ENCODE results near the gene SMAD7.

Gene SMAD7

GRCh38 chr18:48949606-48950535 is 894 bp downstream of the SMAD7 start:
- peak; percentile 22 to 31 for DNase-seq

GRCh38 chr18:48949050-48949605 is 1.6 kb downstream of the SMAD7 start:
- TF ChIP-seq POLR2A (IDR thresholded peaks at IDR 0.05; ENCODE audit: low read length) (no peak), GATA1 (IDR thresholded peaks at IDR 0.05; ENCODE audit: low read depth, low read length) (no peak)
- no peak for DNase-seq

More at GRCh38 chr18:48949606-48950535, 894 bp downstream of the SMAD7 start:
- TF ChIP-seq GATA1 (IDR thresholded peaks at IDR 0.05; ENCODE audit: low read depth, low read length) = no peak
- no peak for TF ChIP-seq POLR2A (IDR thresholded peaks at IDR 0.05; ENCODE audit: low read length)

DNA sequence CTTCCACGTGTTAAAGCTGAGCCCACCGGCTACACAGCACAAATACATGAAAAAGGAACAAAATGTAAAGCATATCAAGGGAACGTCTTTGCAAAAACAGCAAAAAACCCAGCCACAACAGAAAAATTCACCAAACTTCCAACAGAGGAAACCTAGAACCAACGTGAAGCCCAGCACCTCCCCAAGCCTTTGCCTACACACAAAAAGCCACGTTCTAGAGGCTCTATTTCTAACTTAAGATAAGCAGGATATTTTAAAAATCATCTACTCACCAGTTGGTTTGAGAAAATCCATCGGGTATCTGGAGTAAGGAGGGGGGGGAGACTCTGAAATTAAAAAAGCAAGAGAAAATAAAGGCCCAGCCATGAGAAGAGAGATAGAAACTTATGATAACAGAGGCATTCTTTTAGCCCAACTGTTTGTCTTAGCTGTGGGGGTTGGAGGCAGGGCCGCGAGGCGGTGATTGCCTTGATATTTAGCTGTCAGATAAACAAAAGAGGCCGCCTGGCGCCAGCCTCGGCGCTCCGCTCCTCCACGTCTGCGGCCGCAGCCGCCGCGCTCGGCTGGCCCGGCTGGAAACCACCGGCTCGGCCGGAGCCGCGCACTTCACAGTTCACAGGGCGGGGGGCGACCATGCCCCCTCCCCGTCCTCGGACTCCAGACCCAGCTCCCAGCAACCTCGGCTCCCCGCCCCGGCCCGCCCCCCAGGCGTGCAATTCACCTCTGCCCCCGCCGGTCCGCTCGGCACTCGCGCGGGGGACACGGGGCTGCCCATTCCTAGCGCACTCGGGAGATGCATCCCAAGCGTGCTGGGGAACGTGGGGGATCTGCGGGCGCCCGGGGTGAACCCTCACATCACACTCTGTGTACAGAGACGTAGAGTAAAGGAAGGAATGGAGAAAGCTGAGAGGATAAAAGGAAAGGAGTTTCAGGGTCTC is 2.4 kb downstream of the SMAD7 start:
- DNase-seq = peak; percentile 11 to 28
- TF ChIP-seq GATA1 (IDR thresholded peaks at IDR 0.05; ENCODE audit: low read depth, low read length) = no peak
- no peak for TF ChIP-seq POLR2A (IDR thresholded peaks at IDR 0.05; ENCODE audit: low read length)

GRCh38 chr18:48947560-48947959 is 3.2 kb downstream of the SMAD7 start:
- DNase-seq = no peak
- TF ChIP-seq GATA1 (IDR thresholded peaks at IDR 0.05; ENCODE audit: low read depth, low read length) = no peak
- TF ChIP-seq POLR2A (IDR thresholded peaks at IDR 0.05; ENCODE audit: low read length) = no peak

- DNase-seq = no peak
- TF ChIP-seq POLR2A (IDR thresholded peaks at IDR 0.05; ENCODE audit: low read length) = no peak
Observed at GRCh38 chr18:48947092-48947491, 3.7 kb downstream of the SMAD7 start.

DNA sequence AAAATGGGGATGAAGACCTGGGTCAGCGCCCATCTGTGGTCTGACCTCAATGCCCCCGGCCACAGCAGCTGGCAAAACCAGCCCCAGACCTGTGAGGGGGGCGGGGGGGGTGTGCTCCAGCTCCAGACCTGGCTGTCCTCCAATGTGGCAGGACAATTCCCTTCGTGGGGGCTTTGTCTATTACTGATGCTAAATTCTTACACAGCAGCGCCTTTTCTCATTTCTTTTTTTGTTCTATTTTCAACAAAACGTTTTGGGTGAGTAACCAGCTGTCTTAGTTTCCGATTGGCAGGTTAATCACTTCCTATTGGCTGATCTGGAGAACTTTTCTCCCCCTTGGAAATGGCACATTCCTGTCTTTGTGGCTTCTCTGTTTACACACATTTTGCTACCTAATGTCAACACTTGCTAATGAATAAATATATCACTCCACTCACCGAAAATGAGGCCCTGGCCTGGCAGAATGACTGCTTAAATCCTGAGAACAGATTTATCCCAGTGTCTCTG is 4.4 kb downstream of the SMAD7 start:
- DNase-seq = no peak
- TF ChIP-seq POLR2A (IDR thresholded peaks at IDR 0.05; ENCODE audit: low read length) = no peak
- TF ChIP-seq GATA1 (IDR thresholded peaks at IDR 0.05; ENCODE audit: low read depth, low read length) = no peak

- DNase-seq = no peak
- TF ChIP-seq POLR2A (IDR thresholded peaks at IDR 0.05; ENCODE audit: low read length) = no peak
- no peak for TF ChIP-seq GATA1 (IDR thresholded peaks at IDR 0.05; ENCODE audit: low read depth, low read length)
Observed at GRCh38 chr18:48945953-48946217, 4.9 kb downstream of the SMAD7 start.

GRCh38 chr18:48944634-48945033 is 6.1 kb downstream of the SMAD7 start:
- DNase-seq = no peak
- TF ChIP-seq GATA1 (IDR thresholded peaks at IDR 0.05; ENCODE audit: low read depth, low read length) (no peak), POLR2A (IDR thresholded peaks at IDR 0.05; ENCODE audit: low read length) (no peak)

DNA sequence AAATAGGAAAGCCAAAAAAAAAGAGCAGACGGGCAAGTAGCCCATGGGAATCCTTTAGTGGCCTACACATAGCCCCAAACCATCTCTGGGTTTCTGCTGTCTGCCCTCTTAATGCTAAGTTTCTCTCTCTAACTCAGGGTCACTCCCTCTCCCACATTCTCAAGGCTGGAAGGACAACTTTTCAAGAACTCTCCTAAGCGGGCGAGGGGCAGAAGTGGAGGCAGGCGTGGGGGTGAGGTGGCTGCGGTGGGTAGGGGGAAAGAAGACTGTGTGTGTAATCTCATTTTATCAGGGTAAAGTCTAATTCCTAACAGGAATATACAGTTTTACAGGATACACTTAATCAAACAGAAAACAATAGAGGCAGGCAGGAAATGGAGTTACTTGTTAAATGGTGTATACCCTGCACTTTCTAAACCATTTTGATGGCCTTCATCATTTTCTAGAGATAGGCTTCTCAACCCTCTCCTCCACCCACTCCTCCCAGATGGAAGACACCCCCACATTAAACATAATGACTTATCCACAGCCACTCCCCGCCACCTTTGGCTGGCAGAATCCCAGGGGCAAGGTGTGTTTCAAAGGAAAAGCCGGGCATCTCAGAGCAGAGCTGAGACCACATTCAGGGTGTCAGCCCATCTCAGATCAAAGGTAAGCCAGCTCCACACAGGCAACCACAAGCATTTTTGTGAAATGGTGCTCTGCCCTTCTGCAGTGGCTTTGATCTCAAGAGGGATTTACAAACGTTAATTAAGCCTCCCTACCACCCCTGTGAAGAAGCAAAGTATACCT is 6.8 kb downstream of the SMAD7 start:
- no peak for DNase-seq
- TF ChIP-seq GATA1 (IDR thresholded peaks at IDR 0.05; ENCODE audit: low read depth, low read length) (no peak), POLR2A (IDR thresholded peaks at IDR 0.05; ENCODE audit: low read length) (no peak)

- no peak for DNase-seq
- TF ChIP-seq POLR2A (IDR thresholded peaks at IDR 0.05; ENCODE audit: low read length) (no peak), GATA1 (IDR thresholded peaks at IDR 0.05; ENCODE audit: low read depth, low read length) (no peak)
Observed at GRCh38 chr18:48943333-48943732, 7.4 kb downstream of the SMAD7 start.

DNA sequence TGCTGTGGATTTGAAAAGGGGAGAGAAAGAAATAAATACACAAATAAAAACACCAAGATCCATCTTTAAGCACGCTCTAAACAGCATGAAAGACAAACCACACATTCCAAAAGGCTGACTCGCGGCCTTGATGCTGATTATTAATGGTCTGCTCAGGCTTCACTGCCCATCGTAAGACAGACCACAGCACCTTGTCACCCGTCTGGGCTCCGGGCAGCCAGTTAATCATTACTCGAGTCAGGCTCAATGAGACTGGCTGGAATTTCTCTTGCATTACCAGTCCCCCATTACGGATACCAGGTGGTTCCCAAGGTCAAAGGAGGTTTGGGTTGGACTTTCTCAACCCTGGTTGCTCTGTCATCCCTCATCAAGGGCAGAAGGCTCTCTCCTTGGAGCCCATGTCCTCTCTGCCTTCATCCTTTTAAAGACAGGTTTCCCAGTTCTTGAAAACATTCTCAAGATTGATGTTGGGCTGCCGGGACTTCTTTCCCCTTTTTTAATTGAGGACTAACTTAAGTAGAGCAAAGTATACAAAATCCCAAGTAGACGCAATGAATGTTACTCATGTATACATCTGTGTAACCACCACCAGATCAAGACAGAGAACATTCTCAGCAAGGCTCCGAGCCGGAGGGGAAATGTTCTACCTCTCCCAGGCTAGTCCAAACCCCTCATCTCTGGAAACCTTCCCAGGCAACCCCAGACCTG is 8.1 kb downstream of the SMAD7 start:
- TF ChIP-seq POLR2A (IDR thresholded peaks at IDR 0.05; ENCODE audit: low read length) = no peak
- no peak for TF ChIP-seq GATA1 (IDR thresholded peaks at IDR 0.05; ENCODE audit: low read depth, low read length)

DNA sequence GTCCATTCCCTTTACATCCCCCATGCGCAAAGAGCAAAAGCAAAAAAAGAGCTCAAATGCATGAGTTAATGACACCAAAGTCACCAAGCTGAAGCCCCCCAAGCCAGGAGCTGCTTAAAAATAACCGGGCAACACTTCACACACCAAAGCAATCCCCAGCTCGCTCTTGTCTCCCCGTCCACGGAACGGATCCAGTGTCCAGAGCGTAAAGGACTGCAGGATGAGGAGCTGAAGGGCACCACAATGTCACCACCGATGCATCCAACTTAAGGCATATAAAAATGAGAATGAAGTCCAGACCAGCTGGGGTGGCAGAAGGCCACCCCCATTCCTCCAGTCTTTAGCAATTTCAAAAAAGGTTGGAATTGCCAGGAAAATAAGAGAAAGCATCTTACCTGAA is 8.7 kb downstream of the SMAD7 start:
- TF ChIP-seq GATA1 (IDR thresholded peaks at IDR 0.05; ENCODE audit: low read depth, low read length) (no peak), POLR2A (IDR thresholded peaks at IDR 0.05; ENCODE audit: low read length) (no peak)
- DNase-seq = no peak

More for the DNA sequence above, 8.1 kb downstream of the SMAD7 start:
- DNase-seq = no peak

GRCh38 chr18:48941672-48942071 is 9.1 kb downstream of the SMAD7 start:
- DNase-seq = no peak
- TF ChIP-seq POLR2A (IDR thresholded peaks at IDR 0.05; ENCODE audit: low read length) = no peak
- no peak for TF ChIP-seq GATA1 (IDR thresholded peaks at IDR 0.05; ENCODE audit: low read depth, low read length)
